Endothelial cell of umbilical vein (primary cell): Measurements from ENCODE around the gene ARHGEF39.

Experiments
- CTCF ChIP-seq, 2 donors: IDR thresholded peaks; 1 replicate in 1 of 2; 2 replicates in 1 of 2; pipeline ENCODE4 v1.5.1; 2011; ENCODE audit warnings: low read length in 2 of 2, mild to moderate bottlenecking in 2 of 2, moderate library complexity in 2 of 2, control low read depth in 1 of 2, inconsistent platforms in 1 of 2, low read depth in 1 of 2; ENCODE audit not compliant: insufficient read depth in 1 of 2; ENCODE audit errors: extremely low read depth in 1 of 2
- EZH2 ChIP-seq: IDR thresholded peaks from 2 replicates; pipeline ENCODE4 v1.6.1; 2012; ENCODE audit warnings: borderline replicate concordance, low read depth, mild to moderate bottlenecking, moderate library complexity, low read length, inconsistent platforms; ENCODE audit not compliant: severe bottlenecking
- MAX ChIP-seq: IDR thresholded peaks from 2 replicates; pipeline ENCODE4 v1.6.1; 2011; ENCODE audit not compliant: insufficient read depth, insufficient read length
- POLR2A ChIP-seq: IDR thresholded peaks from 2 replicates; pipeline ENCODE4 v1.6.1; 2012; ENCODE audit warnings: low read depth, mild to moderate bottlenecking, control low read depth, low read length
- POLR2AphosphoS5 ChIP-seq: IDR thresholded peaks from 2 replicates; pipeline ENCODE4 v1.6.1; 2012; ENCODE audit warnings: low read depth, mild to moderate bottlenecking, control low read depth, low read length, moderate library complexity; ENCODE audit not compliant: insufficient read depth

- TF ChIP-seq POLR2A (no peak), CTCF (IDR thresholded peaks at IDR 0.05; ENCODE audit: extremely low read depth in 1 of 2, insufficient read depth in 1 of 2, low read depth in 1 of 2, low read length in 2 of 2) (no peak), POLR2AphosphoS5 (no peak), EZH2 (no peak), MAX (no peak)
These were observed 55.2 kb downstream of the ARHGEF39 start for GRCh38 chr9:35609820-35610163.
